Fibroblast of the aortic adventitia (primary cell): ENCODE results near the gene GMDS. TPM values are rescaled to one million over a fixed set of nuclear protein-coding genes. Genes with fewer than 3 reads are reported as not detected.

ENCODE experiments used
- DNase-seq: peaks from one replicate; pipeline ENCODE4 v3.0.0-alpha.2; 2010; ENCODE audit warnings: low read depth
- H3K4me3 ChIP-seq: 2 replicates; pipeline ENCODE4 v1.5.1; 2011; ENCODE audit warnings: low read depth, mild to moderate bottlenecking, control low read depth, low read length, moderate library complexity
- CTCF ChIP-seq: IDR thresholded peaks from 2 replicates; pipeline ENCODE4 v1.5.1; 2011; ENCODE audit warnings: mild to moderate bottlenecking, low read length, control low read depth, inconsistent platforms; ENCODE audit not compliant: insufficient read depth
- total RNA-seq: library from RNA; depleted of rRNA; stranded (reverse); fragments of >200 nt; gene quantifications from 2 replicates; pipeline ENCODE4 v1.2.3, GENCODE V29; 2012; ENCODE audit warnings: low replicate concordance

GMDS gene
- total RNA-seq, 1 donor: 15.9 TPM

GRCh38 chr6:1762203-1762602, 483.2 kb downstream of the GMDS start:
- TF ChIP-seq CTCF: no peak
- no peak for DNase-seq
- no peak overlapping the region for H3K4me3 ChIP-seq

DNA sequence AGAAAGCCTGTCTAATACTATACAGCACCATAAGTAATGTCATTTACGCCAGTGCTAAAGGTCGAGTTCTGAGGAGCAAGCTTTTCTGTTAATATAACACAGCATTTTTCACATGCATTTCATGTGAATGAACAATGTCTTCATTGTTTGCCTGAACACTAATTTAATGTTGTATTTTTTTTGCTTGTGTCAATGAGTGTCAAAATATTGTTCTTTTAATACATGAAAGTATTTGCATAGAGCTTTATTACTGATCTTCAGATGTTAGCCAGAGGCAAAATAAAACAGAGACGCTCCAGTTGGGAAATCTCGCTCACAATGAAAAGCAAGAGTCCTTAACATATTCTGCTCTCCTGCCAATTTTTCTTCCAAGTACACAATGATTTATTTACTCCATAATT, 483.9 kb downstream of the GMDS start:
- H3K4me3 ChIP-seq: no peak overlapping the region
- DNase-seq: no peak
- TF ChIP-seq CTCF: no peak

DNA sequence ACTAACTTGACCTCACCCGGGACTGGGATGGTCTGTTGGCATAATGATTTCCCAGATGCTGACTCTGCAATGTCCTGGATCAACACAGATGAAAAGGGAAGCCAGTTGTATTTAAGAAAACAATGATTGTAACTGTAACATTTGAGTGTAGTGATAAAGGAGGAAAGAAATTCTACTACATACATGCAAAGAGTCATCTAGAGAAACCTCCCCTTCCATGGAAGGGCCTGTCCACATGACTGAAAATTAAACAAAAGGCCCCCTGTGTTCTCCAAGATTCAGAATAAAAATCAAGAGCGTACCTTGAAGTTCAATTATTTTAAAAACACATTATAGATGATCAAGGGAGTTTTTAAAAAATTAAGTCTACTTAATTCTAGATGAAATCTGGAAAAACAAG, 484.5 kb downstream of the GMDS start:
- H3K4me3 ChIP-seq: no peak overlapping the region
- no peak for DNase-seq
- no peak for TF ChIP-seq CTCF

DNA sequence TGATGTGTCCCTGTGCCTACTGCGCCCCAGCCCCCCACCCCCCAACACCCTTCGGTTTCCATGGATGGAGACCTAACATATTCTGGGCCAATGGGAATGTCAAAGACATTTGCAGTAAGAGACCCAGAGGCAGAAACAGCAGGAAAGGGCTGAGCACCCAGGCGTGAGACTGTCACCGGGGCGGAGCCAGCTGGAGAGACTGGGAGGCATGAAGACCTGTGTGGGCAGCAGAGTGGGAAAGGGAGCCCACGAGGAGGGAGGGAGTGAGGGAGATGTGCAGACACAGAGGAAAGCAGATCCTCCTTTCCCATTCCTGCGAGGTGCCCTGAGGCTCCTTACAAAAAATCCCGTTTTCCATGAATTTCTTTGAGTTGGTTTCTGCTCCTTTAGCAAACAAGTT, 485.5 kb downstream of the GMDS start:
- no peak for TF ChIP-seq CTCF
- no peak overlapping the region for H3K4me3 ChIP-seq
- DNase-seq: no peak

DNA sequence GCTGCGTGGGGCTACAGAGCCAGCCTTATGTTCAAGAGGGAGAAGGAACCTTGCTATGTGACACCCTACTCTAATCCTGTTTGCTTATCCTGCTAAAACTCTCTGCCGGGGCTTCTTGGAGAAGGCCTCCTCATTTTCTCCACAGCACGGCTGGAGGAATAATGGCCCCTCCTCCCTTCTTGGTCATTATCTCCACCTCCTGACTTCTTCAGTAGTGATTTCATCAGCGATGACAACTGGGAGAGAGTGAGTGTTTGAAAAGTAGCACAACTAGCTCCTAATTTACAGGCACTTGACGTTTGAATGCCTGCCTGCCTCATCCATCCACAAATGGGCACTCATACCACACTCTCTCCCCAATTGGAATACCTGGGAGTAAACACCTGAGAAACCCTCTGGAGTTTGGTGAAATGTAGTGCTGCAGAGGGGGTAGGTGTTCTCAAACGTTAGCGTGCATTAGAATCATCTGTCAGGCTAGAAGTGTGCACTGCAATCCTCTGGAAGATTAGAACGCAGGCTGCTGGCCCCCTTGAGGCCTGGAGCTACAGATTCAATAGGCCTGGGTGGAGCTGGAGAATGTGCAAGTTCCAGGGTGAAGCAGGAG, 487.2 kb downstream of the GMDS start:
- TF ChIP-seq CTCF: no peak

GRCh38 chr6:1757131-1757530, 488.3 kb downstream of the GMDS start:
- no peak for DNase-seq
- H3K4me3 ChIP-seq: no peak overlapping the region
- no peak for TF ChIP-seq CTCF

More for the DNA sequence above, 487.2 kb downstream of the GMDS start:
- H3K4me3 ChIP-seq: no peak overlapping the region
- no peak for DNase-seq
